K562 (cell line): ENCODE measurements around the gene MPST. TPM values are rescaled to one million over a fixed set of nuclear protein-coding genes. Genes with fewer than 3 reads are reported as not detected.

ENCODE experiments used
- ATAC-seq: fragments of 200-7000 bp; cut with Tn5 transposase; 3 replicates; pipeline ENCODE4 v1.9.1; 2020; ENCODE audit warnings: moderate library complexity
- BruUV-seq: library from RNA; stranded (reverse); fragments of 400-500 nt; replicated peaks from 2 replicates; lab custom pipeline; 2021; lab: Mats Ljungman, UMichigan
- CTCF ChIA-PET: fragments of 300-600 bp; formaldehyde crosslinking; extraction: SDS; loops from one replicate; lab custom pipeline; 2021; ENCODE audit warnings: low intra/inter-chr PET ratio; lab: Yijun Ruan, JAX
- POLR2A ChIA-PET: fragments of 300-600, 350-650 bp; sonication (Branson Sonifier 250); formaldehyde crosslinking; extraction: SDS; loops from one replicate; lab custom pipeline; 2021; ENCODE audit warnings: antibody characterized with exemption, inconsistent platforms; lab: Yijun Ruan, JAX
- DNase-seq, 4 experiments: peaks; one replicate each; pipeline versions ENCODE4 v3.0.0 to v3.0.0-alpha.2; 2011 to 2018; ENCODE audit warnings: low spot score in 3 of 4, mixed read lengths in 3 of 4; ENCODE audit errors: extremely low read depth in 1 of 4
- FAIRE-seq: peaks from 2 replicates; lab custom pipeline; 2011; peaks lifted over from hg19 to GRCh38; lab: Jason Lieb, UNC
- H2AFZ ChIP-seq: 2 replicates; pipeline ENCODE4 v1.6.0; 2011; ENCODE audit warnings: low read depth, low read length, control low read depth, inconsistent platforms
- H3K27ac ChIP-seq: fragments of 200-600 bp; 3 replicates; pipeline ENCODE4 v1.8.0; 2011; ENCODE audit warnings: low read depth, mild to moderate bottlenecking, control low read depth, inconsistent platforms, low read length, moderate library complexity, mixed read lengths; ENCODE audit errors: extremely low read depth
- H3K27me3 ChIP-seq, 2 experiments: fragments of 300-600 bp in 1 of 2; 2 replicates in 1 of 2; 3 replicates in 1 of 2; pipeline versions ENCODE4 v1.6.0 to v1.8.0; 2011; ENCODE audit warnings: inconsistent platforms in 2 of 2, low read length in 2 of 2, mild to moderate bottlenecking in 1 of 2, mixed read lengths in 1 of 2, moderate library complexity in 1 of 2; ENCODE audit not compliant: control insufficient read depth in 2 of 2, insufficient read depth in 2 of 2
- H3K36me3 ChIP-seq: fragments of 300-600 bp; 3 replicates; pipeline ENCODE4 v1.8.0; 2011; ENCODE audit warnings: mild to moderate bottlenecking, low read length, inconsistent platforms; ENCODE audit not compliant: control insufficient read depth, insufficient read depth
- H3K4me1 ChIP-seq, 2 experiments: fragments of 200-600 bp in 1 of 2; replicated peaks in 1 of 2; 2 replicates in 1 of 2; 3 replicates in 1 of 2; pipeline versions ENCODE4 v1.5.1 to v1.8.0; 2011; ENCODE audit warnings: inconsistent platforms in 2 of 2, low read length in 2 of 2, mild to moderate bottlenecking in 1 of 2, mixed read lengths in 1 of 2, moderate library complexity in 1 of 2; ENCODE audit not compliant: control insufficient read depth in 2 of 2, insufficient read depth in 2 of 2
- H3K4me2 ChIP-seq: 2 replicates; pipeline ENCODE4 v1.6.1; 2011; ENCODE audit warnings: low read length, control low read depth, inconsistent platforms, mixed read lengths; ENCODE audit not compliant: insufficient read depth
- H3K4me3 ChIP-seq: fragments of 200-600 bp; sonication (generic), shearing (Covaris generic); 2 replicates; pipeline ENCODE4 v1.5.1; 2016; ENCODE audit warnings: control low read depth, inconsistent platforms
- H3K79me2 ChIP-seq: fragments of 200-600 bp; 3 replicates; pipeline ENCODE4 v1.8.0; 2011; ENCODE audit warnings: low read length, inconsistent platforms; ENCODE audit not compliant: control insufficient read depth, insufficient read depth
- H3K9ac ChIP-seq, 2 experiments: 2 replicates each; pipeline versions ENCODE4 v1.6.0 to v1.6.1; 2011; ENCODE audit warnings: low read depth in 2 of 2, low read length in 2 of 2, control low read depth in 1 of 2, inconsistent platforms in 1 of 2, mild to moderate bottlenecking in 1 of 2, mixed read lengths in 1 of 2; ENCODE audit not compliant: insufficient read depth in 1 of 2
- H3K9me1 ChIP-seq: one replicate; pipeline ENCODE4 v1.6.0; 2011; ENCODE audit warnings: inconsistent platforms, mild to moderate bottlenecking, low read length, moderate library complexity; ENCODE audit not compliant: control insufficient read depth, insufficient read depth
- H3K9me3 ChIP-seq: replicated peaks from 2 replicates; pipeline ENCODE4 v1.5.1; 2011; ENCODE audit warnings: low read depth, low read length, inconsistent platforms; ENCODE audit not compliant: control insufficient read depth, insufficient read depth
- H4K20me1 ChIP-seq: replicated peaks from 2 replicates; pipeline ENCODE4 v1.6.1; 2011; ENCODE audit warnings: low read length, inconsistent platforms, mixed read lengths; ENCODE audit not compliant: control insufficient read depth, insufficient read depth
- ARID2 ChIP-seq: fragments of 450-650 bp; IDR thresholded peaks from 2 replicates; pipeline ENCODE4 v1.6.1; 2017; ENCODE audit warnings: antibody characterized with exemption, mild to moderate bottlenecking
- BCOR ChIP-seq: fragments of 450-650 bp; IDR thresholded peaks from 2 replicates; pipeline ENCODE4 v1.6.1; 2016
- C11orf30 ChIP-seq: fragments of 450-650 bp; IDR thresholded peaks from 2 replicates; pipeline ENCODE4 v1.6.1; 2016; ENCODE audit warnings: low read depth, mild to moderate bottlenecking
- CBX8 ChIP-seq: fragments of 200-600 bp; sonication (generic); IDR thresholded peaks from 2 replicates; pipeline ENCODE4 v1.6.1; 2012; ENCODE audit warnings: borderline replicate concordance, mixed run types, low read depth, mild to moderate bottlenecking, moderate library complexity, mixed read lengths, low read length, control low read depth, inconsistent platforms; ENCODE audit not compliant: poor library complexity, severe bottlenecking; ENCODE audit errors: extremely low read depth
- CEBPB ChIP-seq: fragments of 450-650 bp; IDR thresholded peaks from 2 replicates; pipeline ENCODE4 v1.6.1; 2016; ENCODE audit warnings: missing genetic modification characterization, missing compliant biosample characterization
- CTBP1 ChIP-seq: fragments of 450-650 bp; IDR thresholded peaks from 2 replicates; pipeline ENCODE4 v1.6.1; 2016; ENCODE audit warnings: borderline replicate concordance
- EHMT2 ChIP-seq: fragments of 450-650 bp; IDR thresholded peaks from 2 replicates; pipeline ENCODE4 v1.6.1; 2018; ENCODE audit warnings: antibody characterized with exemption
- EZH2 ChIP-seq: IDR thresholded peaks from 2 replicates; pipeline ENCODE4 v1.6.1; 2012; ENCODE audit warnings: low read depth, mild to moderate bottlenecking, inconsistent platforms, low read length, borderline replicate concordance
- KDM1A ChIP-seq, 2 experiments: fragments of 450-650 bp; IDR thresholded peaks; 2 replicates each; pipeline ENCODE4 v1.6.1; 2016; ENCODE audit warnings: mild to moderate bottlenecking in 2 of 2
- MAX ChIP-seq: sonication (generic); formaldehyde crosslinking; IDR thresholded peaks from 2 replicates; pipeline ENCODE4 v1.9.0; 2022; ENCODE audit warnings: mild to moderate bottlenecking, missing genetic modification reagents
- MTA2 ChIP-seq: fragments of 450-650 bp; IDR thresholded peaks from 2 replicates; pipeline ENCODE4 v1.6.1; 2016; ENCODE audit warnings: low read depth
- NR0B1 ChIP-seq: fragments of 450-650 bp; IDR thresholded peaks from one replicate; pipeline ENCODE4 v1.6.1; 2018; ENCODE audit warnings: mild to moderate bottlenecking, moderate library complexity; ENCODE audit not compliant: partially characterized antibody
- RB1 ChIP-seq: fragments of 450-650 bp; IDR thresholded peaks from 2 replicates; pipeline ENCODE4 v1.6.1; 2017; ENCODE audit warnings: low read depth, mild to moderate bottlenecking
- RBM25 ChIP-seq: fragments of 200-400 bp; formaldehyde crosslinking; IDR thresholded peaks from 2 replicates; pipeline ENCODE4 v1.6.1; 2018; ENCODE audit warnings: low read length, low read depth, moderate library complexity; ENCODE audit not compliant: severe bottlenecking
- RCOR1 ChIP-seq, 2 experiments: IDR thresholded peaks; 2 replicates each; pipeline ENCODE4 v1.6.1; 2012; ENCODE audit warnings: low read depth in 2 of 2, low read length in 2 of 2, borderline replicate concordance in 1 of 2, improper control_type of control experiment in 1 of 2
- SIN3B ChIP-seq: fragments of 450-650 bp; IDR thresholded peaks from 2 replicates; pipeline ENCODE4 v1.6.1; 2017; ENCODE audit warnings: low read depth, mild to moderate bottlenecking, moderate library complexity
- SMARCA4 ChIP-seq: fragments of 450-650 bp; IDR thresholded peaks from 2 replicates; pipeline ENCODE4 v1.6.1; 2016
- SMARCA5 ChIP-seq: fragments of 450-650 bp; IDR thresholded peaks from 2 replicates; pipeline ENCODE4 v1.6.1; 2016
- TBP ChIP-seq: optimal IDR thresholded peaks from 2 replicates; pipeline ENCODE3; 2011; ENCODE audit warnings: low read depth, low read length, improper control_type of control experiment
- THRA ChIP-seq: fragments of 450-650 bp; IDR thresholded peaks from 2 replicates; pipeline ENCODE4 v1.6.1; 2017; ENCODE audit warnings: mild to moderate bottlenecking, moderate library complexity
- ZFP36 ChIP-seq: fragments of 150-350 bp; IDR thresholded peaks from 2 replicates; pipeline ENCODE4 v1.6.1; 2018; ENCODE audit warnings: low read length, low read depth; ENCODE audit not compliant: partially characterized antibody
- ZNF695 ChIP-seq: fragments of 450-650 bp; formaldehyde crosslinking; IDR thresholded peaks from 2 replicates; pipeline ENCODE4 v1.4.0; 2020; ENCODE audit warnings: mild to moderate bottlenecking, moderate library complexity
- ZNF764 ChIP-seq: fragments of 250-450 bp; sonication (Bioruptor Pico); IDR thresholded peaks from 2 replicates; pipeline ENCODE4 v1.4.0; 2020; ENCODE audit warnings: low read depth, mild to moderate bottlenecking, moderate library complexity
- WGBS: fragments of 100-300 bp; shearing (Covaris generic); methylation state at CpG from one replicate; pipeline ENCODE4 v1.1.6; 2016; ENCODE audit warnings: low coverage, mixed read lengths; ENCODE audit not compliant: insufficient coverage; ENCODE audit errors: missing lambda C conversion rate; 5-methylcytosine and 5-hydroxymethylcytosine counted together
- in situ Hi-C: fragments of 300-500 bp; cut with MboI; formaldehyde crosslinking; loops from 4 replicates; pipeline ENCODE4 v1.15.0; 2018; ENCODE audit warnings: inconsistent platforms, mixed read lengths
- intact Hi-C: fragments of 100-400 bp; cut with micrococcal nuclease; formaldehyde crosslinking; loops from 2 replicates; pipeline ENCODE4 v1.14.2; 2022
- polyA plus RNA-seq, 8 experiments: library from polyadenylated mRNA; depleted of rRNA in 4 of 8; stranded (reverse) in 5 of 8; unstranded in 3 of 8; fragments of >200 nt; fragmentation: Nextera tagmentation in 2 of 8; fragmentation: Illumina TruSeq in 1 of 8; extraction: Ambion mirVana in 2 of 8; extraction: Trizol in 1 of 8; gene quantifications; 2 replicates each; pipeline versions ENCODE4 v1.2.1 to v1.2.3, GENCODE V29; 2011 to 2014; ENCODE audit warnings: inconsistent platforms in 1 of 8, missing spikeins in 1 of 8
- total RNA-seq, 7 experiments: library from RNA; depleted of rRNA in 6 of 7; stranded (reverse); fragments of >200 nt in 6 of 7; fragmentation: Illumina TruSeq in 2 of 7; extraction: Trizol in 2 of 7; gene quantifications; 2 replicates each; pipeline versions ENCODE4 v1.2.1 to v1.2.3, GENCODE V29; 2011 to 2021; ENCODE audit warnings: low replicate concordance in 1 of 7

MPST gene
- total and polyA plus RNA-seq, 9 of the 15 experiments (the other 6 are each of a cell fraction or from before 2014, with no cell fraction given): 0.65 to 104 (median 24.3) TPM

- Histone ChIP-seq H3K36me3 (peaks cover 23% of the 10 kb centered on the region; the same call in 1 of the 3 replicates), H3K4me1 (peaks cover 5 to 11% of the 10 kb centered on the region in 2 experiments; a peak in 4 of 5 replicates), H3K9me3 (no peaks in the 10 kb centered on the region), H3K27ac (no peak overlapping the region), H3K9me1 (no peaks in the 10 kb centered on the region), H3K4me3 (no peak overlapping the region), H4K20me1 (no peaks in the 10 kb centered on the region), H3K79me2 (no peaks in the 10 kb centered on the region), H3K27me3 (peaks cover 0 to 2% of the 10 kb centered on the region in 2 experiments; a peak in 1 of 5 replicates), H2AFZ (no peak overlapping the region), H3K9ac (no peak overlapping the region), H3K4me2 (no peak overlapping the region)
- ChIA-PET POLR2A (interaction anchor here (0.8 kb wide), 1 partner anchor 14 kb away, joined by 3 read pairs; no protein-coding TSS in a partner anchor), CTCF (no interaction called here)
- 36% methylated on average over 2 of the region's 2 CpGs for WGBS
- intact Hi-C loops (no loop called here), in situ Hi-C loops (no loop called here)
- FAIRE-seq (no peak), DNase-seq (no peak), ATAC-seq (no peak)
- BruUV-seq: no TSS peak
- peak; percentile 51; the same call in 1 of the 2 replicates for TF ChIP-seq BCOR
- peak; percentile 55 for TF ChIP-seq RBM25
- no peak for TF ChIP-seq ARID2
- TF ChIP-seq SMARCA5: 0 out of 2 replicates have a peak, but pooled peaks have one; percentile 43
- TF ChIP-seq EHMT2: no peak
- no peak for TF ChIP-seq TBP
- no peak for TF ChIP-seq THRA
- no peak for TF ChIP-seq RCOR1 (IDR thresholded peaks at IDR 0.05; ENCODE audit: borderline replicate concordance in 1 of 2, low read depth in 2 of 2, low read length in 2 of 2)
- no peak for TF ChIP-seq EZH2
- no peak for TF ChIP-seq MAX (CRISPR knock-in tag)
- no peak for TF ChIP-seq CTBP1
- no peak for TF ChIP-seq CEBPB
- peak; percentile 32; the same call in 1 of the 2 replicates for TF ChIP-seq C11orf30
- TF ChIP-seq CBX8: no peak
- TF ChIP-seq MTA2: no peak
- TF ChIP-seq ZNF764: no peak
- TF ChIP-seq SIN3B: no peak
- TF ChIP-seq KDM1A (IDR thresholded peaks at IDR 0.05): peak; percentile 18 to 29; a peak in 2 of 4 replicates
- TF ChIP-seq NR0B1: no peak
- TF ChIP-seq ZFP36: peak; percentile 70
- TF ChIP-seq SMARCA4: 0 out of 2 replicates have a peak, but pooled peaks have one; percentile 10
- no peak for TF ChIP-seq ZNF695 (CRISPR knock-in tag)
- TF ChIP-seq RB1: no peak
These were observed 12.6 kb downstream of the MPST start for GRCh38 chr22:37032134-37032534.
